Measurements from ENCODE around the gene PACRG.

PACRG gene

GRCh38 chr6:163099621-163100171 is 371.9 kb downstream of the PACRG start:
- DNase-seq, result no peak

- DNase-seq, result no peak
Measured at GRCh38 chr6:163100259-163100658, 372.5 kb downstream of the PACRG start.

GRCh38 chr6:163113358-163113962 is 385.7 kb downstream of the PACRG start:
- DNase-seq, result no peak

- DNase-seq, result no peak
Measured at GRCh38 chr6:163118941-163119340, 391.2 kb downstream of the PACRG start.

GRCh38 chr6:163120223-163120622 is 392.4 kb downstream of the PACRG start:
- no peak for DNase-seq

- no peak for DNase-seq
Measured at GRCh38 chr6:163121270-163121669, 393.5 kb downstream of the PACRG start.

GRCh38 chr6:163122365-163122764 is 394.6 kb downstream of the PACRG start:
- no peak for DNase-seq

GRCh38 chr6:163123098-163123497 is 395.3 kb downstream of the PACRG start:
- DNase-seq, result no peak

- no peak for DNase-seq
Measured at GRCh38 chr6:163126741-163127140, 399.0 kb downstream of the PACRG start.

GRCh38 chr6:163127587-163127986 is 399.8 kb downstream of the PACRG start:
- no peak for DNase-seq

GRCh38 chr6:163128324-163128723 is 400.6 kb downstream of the PACRG start:
- DNase-seq, result no peak

GRCh38 chr6:163132050-163132750 is 404.4 kb downstream of the PACRG start:
- DNase-seq, result peak; percentile 52

- DNase-seq, result no peak
Measured at GRCh38 chr6:163133017-163133416, 405.2 kb downstream of the PACRG start.

- no peak for DNase-seq
Measured at GRCh38 chr6:163133691-163134090, 405.9 kb downstream of the PACRG start.

- DNase-seq, result no peak
Measured at GRCh38 chr6:163136681-163137397, 409.1 kb downstream of the PACRG start.

- no peak for DNase-seq
Measured at GRCh38 chr6:163137398-163137881, 409.7 kb downstream of the PACRG start.

GRCh38 chr6:163146036-163146435 is 418.3 kb downstream of the PACRG start:
- no peak for DNase-seq

GRCh38 chr6:163147994-163148393 is 420.2 kb downstream of the PACRG start:
- DNase-seq, result no peak

- DNase-seq, result no peak
Measured at GRCh38 chr6:163148451-163149278, 420.9 kb downstream of the PACRG start.

- DNase-seq, result no peak
Measured at GRCh38 chr6:163149279-163149848, 421.6 kb downstream of the PACRG start.

- DNase-seq, result no peak
Measured at GRCh38 chr6:163151212-163151611, 423.4 kb downstream of the PACRG start.

- DNase-seq, result no peak
Measured at GRCh38 chr6:163152701-163153100, 424.9 kb downstream of the PACRG start.
